H1 (cell line): ENCODE results near the gene CDYL2. TPM values are rescaled to one million over a fixed set of nuclear protein-coding genes. Genes with fewer than 3 reads are reported as not detected.

Experiments used
- CHD7 ChIP-seq: fragments of 300-600 bp; sonication (generic); IDR thresholded peaks from 2 replicates; pipeline ENCODE4 v1.7.1; 2012; ENCODE audit warnings: low read length, moderate library complexity, mild to moderate bottlenecking, inconsistent platforms; ENCODE audit not compliant: insufficient replicate concordance
- TAF7 ChIP-seq: optimal IDR thresholded peaks from 2 replicates; pipeline ENCODE3; 2011; ENCODE audit warnings: low read depth, mild to moderate bottlenecking, inconsistent platforms, low read length, moderate library complexity, borderline replicate concordance
- polyA plus RNA-seq, 7 experiments: library from polyadenylated mRNA; depleted of rRNA in 3 of 7; stranded (reverse) in 5 of 7; unstranded in 2 of 7; fragments of >200 nt in 5 of 7; fragments of 200-250 nt in 2 of 7; gene quantifications; 1 replicate in 5 of 7; 2 replicates in 1 of 7; 4 replicates in 1 of 7; pipeline versions ENCODE4 v1.2.1 to v1.2.3, GENCODE V29; 2011 to 2013; ENCODE audit warnings: missing spikeins in 2 of 7, mixed read lengths in 2 of 7
- total RNA-seq: library from RNA; stranded (reverse); fragmentation: NEBNext Ultra II Directional; extraction: Animal tissue kit (Norgen Biotek cat#: 25700); gene quantifications from 2 replicates; pipeline ENCODE4 v1.2.1, GENCODE V29; 2021

Gene CDYL2
- total and polyA plus RNA-seq, 2 of the 8 experiments (the other 6 are each of a cell fraction or from before 2014, with no cell fraction given), result 0.33 to 5.3 TPM

DNA sequence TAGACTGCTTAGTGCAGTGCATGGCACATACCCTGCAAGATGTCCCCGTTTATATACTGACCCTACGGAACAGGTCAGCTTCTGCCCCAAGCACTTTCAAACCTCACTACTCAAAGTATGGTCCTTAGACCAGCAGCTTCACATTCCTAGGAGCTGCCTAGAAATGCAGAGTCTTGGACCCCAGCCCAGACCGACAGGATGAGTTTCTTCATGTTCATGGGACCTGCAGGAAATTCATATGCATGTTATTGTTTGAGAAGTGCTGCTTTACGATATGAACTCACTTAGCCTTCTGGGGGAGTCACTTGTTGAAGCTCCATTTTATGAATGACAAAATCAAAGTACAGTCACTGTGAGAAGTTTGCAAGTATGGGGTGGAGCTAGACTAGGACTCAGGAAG is 181.0 kb downstream of the CDYL2 start (continued):
- TF ChIP-seq CHD7 (no peak), TAF7 (no peak)
- TF ChIP-seq, all 59 proteins: peak for 0
